ENCODE data around the gene FCHO1.

GRCh38 chr19:17775245-17775927, 24.1 kb downstream of the FCHO1 start:
- TF ChIP-seq, protein P1, sequence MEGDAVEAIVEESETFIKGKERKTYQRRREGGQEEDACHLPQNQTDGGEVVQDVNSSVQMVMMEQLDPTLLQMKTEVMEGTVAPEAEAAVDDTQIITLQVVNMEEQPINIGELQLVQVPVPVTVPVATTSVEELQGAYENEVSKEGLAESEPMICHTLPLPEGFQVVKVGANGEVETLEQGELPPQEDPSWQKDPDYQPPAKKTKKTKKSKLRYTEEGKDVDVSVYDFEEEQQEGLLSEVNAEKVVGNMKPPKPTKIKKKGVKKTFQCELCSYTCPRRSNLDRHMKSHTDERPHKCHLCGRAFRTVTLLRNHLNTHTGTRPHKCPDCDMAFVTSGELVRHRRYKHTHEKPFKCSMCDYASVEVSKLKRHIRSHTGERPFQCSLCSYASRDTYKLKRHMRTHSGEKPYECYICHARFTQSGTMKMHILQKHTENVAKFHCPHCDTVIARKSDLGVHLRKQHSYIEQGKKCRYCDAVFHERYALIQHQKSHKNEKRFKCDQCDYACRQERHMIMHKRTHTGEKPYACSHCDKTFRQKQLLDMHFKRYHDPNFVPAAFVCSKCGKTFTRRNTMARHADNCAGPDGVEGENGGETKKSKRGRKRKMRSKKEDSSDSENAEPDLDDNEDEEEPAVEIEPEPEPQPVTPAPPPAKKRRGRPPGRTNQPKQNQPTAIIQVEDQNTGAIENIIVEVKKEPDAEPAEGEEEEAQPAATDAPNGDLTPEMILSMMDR (IDR thresholded peaks at IDR 0.05; ENCODE audit: insufficient read depth, low read length): peak; percentile 79
- no peak for TF ChIP-seq POLR2AphosphoS5 (IDR thresholded peaks at IDR 0.05; ENCODE audit: low read depth)

Data from HL-60 (cell line).